Uterus (tissue), 4 donors: ENCODE results near the gene CHAC1. TPM values are rescaled to one million over a fixed set of nuclear protein-coding genes. Genes with fewer than 3 reads are reported as not detected.

Experiments used
- DNase-seq, 2 donors: peaks; one replicate each; pipeline ENCODE4 v3.0.0-alpha.2; 2019 to 2020
- H3K27ac ChIP-seq, 2 donors: fragments of 200-600 bp; sonication (generic); 1 replicate in 1 of 2; 2 replicates in 1 of 2; pipeline ENCODE4 v1.5.1; 2016 to 2018
- H3K27me3 ChIP-seq, 2 donors: fragments of 200-600 bp; sonication (generic); one replicate each; pipeline ENCODE4 v1.5.1; 2018 to 2019; ENCODE audit warnings: control low read depth in 1 of 2
- H3K36me3 ChIP-seq, 2 donors: fragments of 200-600 bp; sonication (generic); one replicate each; pipeline ENCODE4 v1.5.1; 2019; ENCODE audit warnings: control low read depth in 1 of 2
- H3K4me1 ChIP-seq, 2 donors: fragments of 200-600 bp; sonication (generic); one replicate each; pipeline ENCODE4 v1.5.1; 2018 to 2019; ENCODE audit warnings: control low read depth in 1 of 2
- H3K4me3 ChIP-seq, 2 donors: fragments of 200-600 bp; sonication (generic); 1 replicate in 1 of 2; 2 replicates in 1 of 2; pipeline ENCODE4 v1.5.1; 2018 to 2019; ENCODE audit warnings: mild to moderate bottlenecking in 1 of 2
- H3K9me3 ChIP-seq, 2 donors: fragments of 200-600 bp; sonication (generic); one replicate each; pipeline ENCODE4 v1.5.1; 2019; ENCODE audit warnings: control low read depth in 1 of 2
- POLR2A ChIP-seq, 2 donors: fragments of 450-650 bp; IDR thresholded peaks; one replicate each; pipeline ENCODE4 v1.6.1; 2016; ENCODE audit warnings: antibody characterized with exemption in 2 of 2, mild to moderate bottlenecking in 1 of 2, moderate library complexity in 1 of 2
- intact Hi-C: fragments of 100-400 bp; cut with DNase I; formaldehyde crosslinking; loops from one replicate; pipeline ENCODE4 v1.15.1; 2023; ENCODE audit warnings: low total_unique reads
- total RNA-seq, 4 donors: library from RNA; depleted of rRNA in 3 of 4; stranded (reverse); fragments of >200 nt in 3 of 4; gene quantifications; one replicate each; pipeline versions ENCODE4 v1.1.0 to v1.2.4, GENCODE V29; 2014 to 2023
- TF ChIP-seq, protein P1 (sequence below), 4 experiments: fragments of 200-600 bp in 2 of 4; fragments of 450-650 bp in 2 of 4; sonication (generic) in 2 of 4; IDR thresholded peaks; one replicate each; pipeline ENCODE4 v1.5.1; 2016 to 2019; ENCODE audit warnings: antibody characterized with exemption in 4 of 4, mild to moderate bottlenecking in 2 of 4, moderate library complexity in 1 of 4
- donor health status: DM: yes; HTN: yes; CAD: no.

Gene CHAC1
- 1 to 10 TPM in 2 of 4 donors, under 1 TPM in 1, not detected in 1; 0.35 to 1.8 (median 1.4) TPM for total RNA-seq

DNA sequence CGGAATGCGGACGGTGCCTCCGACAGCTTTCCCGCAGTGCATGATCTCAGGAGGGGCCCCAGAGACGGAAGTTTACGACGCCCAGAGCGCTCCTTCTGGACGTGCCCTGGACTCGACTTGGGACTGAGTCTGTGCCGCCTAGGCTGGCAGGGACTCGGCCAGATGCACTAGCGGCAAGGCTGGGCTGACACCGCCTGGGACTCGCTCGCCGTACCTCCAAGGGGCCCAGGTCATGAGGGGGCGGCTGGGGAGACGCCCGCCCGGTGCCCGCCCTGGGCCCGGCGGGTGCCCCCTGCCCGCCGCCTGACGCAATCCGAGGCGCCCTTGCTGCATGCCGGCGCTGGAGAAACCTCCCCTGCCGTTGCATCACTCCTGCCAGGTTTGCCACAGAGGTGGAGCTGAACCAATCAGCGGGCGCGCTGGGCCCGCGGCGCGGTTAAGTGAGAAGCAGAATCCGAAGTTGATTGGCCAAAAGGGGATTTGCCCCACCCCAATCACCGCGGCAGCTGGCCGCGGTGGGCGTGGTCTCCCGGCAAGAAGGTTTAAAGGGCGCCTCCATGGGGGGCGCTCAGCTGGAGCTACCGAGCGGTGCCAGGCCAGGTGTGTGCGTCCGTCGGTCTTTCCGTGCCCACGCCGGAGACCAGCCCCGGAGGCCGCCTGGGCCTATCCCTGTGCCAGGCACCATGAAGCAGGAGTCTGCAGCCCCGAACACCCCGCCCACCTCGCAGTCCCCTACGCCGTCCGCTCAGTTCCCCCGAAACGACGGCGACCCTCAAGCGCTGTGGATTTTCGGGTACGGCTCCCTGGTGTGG lies at the start of gene CHAC1:
Gene CHAC1, plus strand, starts transcription at position 571 of the 812 bp plus-strand sequence. Its CDS starts 113 bp downstream, at position 684.
- H3K4me3 ChIP-seq, result peak within 1 kb of the TSS; percentile 57 to 65
- H3K27ac ChIP-seq, result no peak within 1 kb of the TSS

GRCh38 chr15:40904552-40905201 lies 48.6 kb upstream of the CHAC1 start:
- H3K36me3 ChIP-seq, result no peaks in the 10 kb centered on the region
- intact Hi-C loops, result loop anchor here (5.0 to 10.0 kb wide), 2 partner anchors 120 to 283 kb away; no protein-coding TSS in a partner anchor
- no peak overlapping the region for H3K27ac ChIP-seq
- TF ChIP-seq POLR2A (IDR thresholded peaks at IDR 0.05), result no peak
- TF ChIP-seq, protein P1, sequence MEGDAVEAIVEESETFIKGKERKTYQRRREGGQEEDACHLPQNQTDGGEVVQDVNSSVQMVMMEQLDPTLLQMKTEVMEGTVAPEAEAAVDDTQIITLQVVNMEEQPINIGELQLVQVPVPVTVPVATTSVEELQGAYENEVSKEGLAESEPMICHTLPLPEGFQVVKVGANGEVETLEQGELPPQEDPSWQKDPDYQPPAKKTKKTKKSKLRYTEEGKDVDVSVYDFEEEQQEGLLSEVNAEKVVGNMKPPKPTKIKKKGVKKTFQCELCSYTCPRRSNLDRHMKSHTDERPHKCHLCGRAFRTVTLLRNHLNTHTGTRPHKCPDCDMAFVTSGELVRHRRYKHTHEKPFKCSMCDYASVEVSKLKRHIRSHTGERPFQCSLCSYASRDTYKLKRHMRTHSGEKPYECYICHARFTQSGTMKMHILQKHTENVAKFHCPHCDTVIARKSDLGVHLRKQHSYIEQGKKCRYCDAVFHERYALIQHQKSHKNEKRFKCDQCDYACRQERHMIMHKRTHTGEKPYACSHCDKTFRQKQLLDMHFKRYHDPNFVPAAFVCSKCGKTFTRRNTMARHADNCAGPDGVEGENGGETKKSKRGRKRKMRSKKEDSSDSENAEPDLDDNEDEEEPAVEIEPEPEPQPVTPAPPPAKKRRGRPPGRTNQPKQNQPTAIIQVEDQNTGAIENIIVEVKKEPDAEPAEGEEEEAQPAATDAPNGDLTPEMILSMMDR (IDR thresholded peaks at IDR 0.05), result no peak
- no peak for DNase-seq
- peaks cover 0 to 5% of the 10 kb centered on the region in 2 donors for H3K4me1 ChIP-seq
- no peak overlapping the region for H3K4me3 ChIP-seq
- no peaks in the 10 kb centered on the region for H3K9me3 ChIP-seq
- H3K27me3 ChIP-seq, result no peaks in the 10 kb centered on the region

More for the DNA sequence above, at the start of gene CHAC1:
- Histone ChIP-seq H3K36me3 (no peaks in the 10 kb centered on the region), H3K27me3 (no peaks in the 10 kb centered on the region), H3K4me1 (peaks cover 0 to 4% of the 10 kb centered on the region in 2 donors), H3K9me3 (no peaks in the 10 kb centered on the region)
- TF ChIP-seq POLR2A (IDR thresholded peaks at IDR 0.05), result peak in 1 of 2 donors; percentile 19
- TF ChIP-seq, protein P1 (IDR thresholded peaks at IDR 0.05), result peak in 1 of 4 experiments; percentile 4
- intact Hi-C loops, result no loop called here
- peak; percentile 86 to 88 for DNase-seq

DNA sequence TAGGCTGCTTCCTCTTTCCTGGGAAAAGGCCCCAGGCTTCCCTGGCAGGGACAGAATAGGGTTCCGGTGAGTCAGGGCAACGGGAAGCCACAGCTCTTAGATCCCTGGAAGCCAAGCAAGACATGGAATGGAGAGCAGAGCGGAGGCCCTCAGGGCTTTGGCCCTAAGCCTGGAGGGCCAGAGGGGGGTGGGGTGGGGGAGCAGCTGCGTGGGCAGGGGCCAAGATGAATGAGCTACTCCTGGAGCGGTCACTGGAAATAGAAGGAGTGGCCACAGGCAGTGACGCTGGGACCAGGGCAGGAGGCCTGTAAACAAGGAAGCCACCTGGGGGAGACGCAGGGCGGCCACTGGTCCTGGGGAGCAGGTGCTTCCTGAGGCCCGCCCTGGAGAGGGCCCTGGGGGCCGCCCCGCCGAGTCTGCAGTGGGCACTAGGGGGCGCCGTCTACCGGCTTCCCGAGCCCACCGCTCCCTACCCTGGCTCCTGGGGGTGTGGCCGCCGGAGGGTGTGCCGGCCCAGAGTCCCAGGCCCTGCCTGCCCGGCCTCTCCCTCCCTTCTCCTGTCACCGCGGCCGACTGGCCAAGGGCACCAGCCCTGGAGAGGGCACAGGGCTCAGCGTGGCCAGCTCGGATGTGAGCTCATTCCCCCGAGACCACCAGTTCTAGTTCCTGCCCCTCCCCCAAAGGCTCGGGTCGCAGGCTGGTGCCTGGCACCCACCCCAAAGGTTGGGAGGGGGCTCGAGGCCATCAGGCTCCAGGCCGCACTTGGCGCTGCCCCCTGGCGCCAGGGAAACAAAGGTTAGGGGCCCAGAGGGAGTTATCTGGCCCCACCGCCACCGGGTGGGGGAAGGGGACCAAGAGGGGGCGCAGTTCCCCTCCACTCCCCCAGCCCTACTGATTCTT lies 46.9 kb upstream of the CHAC1 start:
- DNase-seq, result peak; percentile 88 to 90
- Histone ChIP-seq H3K4me3 (peak overlapping the region; percentile 21 to 38), H3K27ac (peak overlapping the region; percentile 77 to 79), H3K27me3 (no peaks in the 10 kb centered on the region), H3K9me3 (no peaks in the 10 kb centered on the region), H3K36me3 (no peaks in the 10 kb centered on the region), H3K4me1 (peaks cover 0 to 5% of the 10 kb centered on the region in 2 donors)
- TF ChIP-seq POLR2A (IDR thresholded peaks at IDR 0.05), result peak in 1 of 2 donors; percentile 43
- TF ChIP-seq, protein P1 (IDR thresholded peaks at IDR 0.05), result peak; percentile 72 to 88 (median 81)
- intact Hi-C loops, result loop anchor here (10.0 kb wide), 1 partner anchor 118 kb away; no protein-coding TSS in a partner anchor

- H3K27me3 ChIP-seq, result no peaks in the 10 kb centered on the region
- TF ChIP-seq, protein P1 (IDR thresholded peaks at IDR 0.05), result no peak
- peak in 1 of 2 donors; percentile 23 for TF ChIP-seq POLR2A (IDR thresholded peaks at IDR 0.05)
- intact Hi-C loops, result loop anchor here (10.0 kb wide), 1 partner anchor 118 kb away; no protein-coding TSS in a partner anchor
- peak overlapping the region; percentile 21 to 38 for H3K4me3 ChIP-seq
- no peaks in the 10 kb centered on the region for H3K36me3 ChIP-seq
- H3K4me1 ChIP-seq, result peaks cover 0 to 5% of the 10 kb centered on the region in 2 donors
- DNase-seq, result peak in 1 of 2 donors; percentile 61
- H3K27ac ChIP-seq, result peak overlapping the region; percentile 77 to 79
- H3K9me3 ChIP-seq, result no peaks in the 10 kb centered on the region
Observed at GRCh38 chr15:40906991-40907802, 46.1 kb upstream of the CHAC1 start.
